PC-3 (cell line): ENCODE measurements around the gene ZFYVE27. TPM values are rescaled to one million over a fixed set of nuclear protein-coding genes. Genes with fewer than 3 reads are reported as not detected.

ENCODE experiments used
- ATAC-seq: fragments of 200-7000 bp; cut with Tn5 transposase; 2 replicates; pipeline ENCODE4 v1.9.1; 2020; ENCODE audit warnings: mild to moderate bottlenecking, moderate library complexity
- BruUV-seq: library from RNA; stranded (reverse); fragments of 400-500 nt; replicated peaks from 2 replicates; lab custom pipeline; 2021; lab: Mats Ljungman, UMichigan
- CTCF ChIA-PET: fragments of 300-600 bp; sonication (Branson Sonifier 250); formaldehyde crosslinking; loops from one replicate; lab custom pipeline; 2022; ENCODE audit warnings: antibody characterized with exemption; lab: Charles Lee
- POLR2A ChIA-PET: fragments of 300-600 bp; sonication (Branson Sonifier 250); formaldehyde crosslinking; loops from one replicate; lab custom pipeline; 2022; ENCODE audit warnings: antibody characterized with exemption; ENCODE audit not compliant: unreplicated experiment; lab: Charles Lee
- DNase-seq: peaks from one replicate; pipeline ENCODE4 v3.0.0-alpha.2; 2015
- H2AFZ ChIP-seq: fragments of 300-600 bp; sonication (generic); 2 replicates; pipeline ENCODE4 v1.6.0; 2016; ENCODE audit warnings: antibody characterized with exemption, low read length
- H3F3A ChIP-seq: fragments of 300-600 bp; sonication (generic); one replicate; pipeline ENCODE4 v1.6.0; 2017; ENCODE audit warnings: antibody characterized with exemption, low read length, control low read depth, mild to moderate bottlenecking; ENCODE audit not compliant: unreplicated experiment
- H3K27ac ChIP-seq: fragments of 300-600 bp; sonication (generic); 2 replicates; pipeline ENCODE4 v1.5.1; 2016; ENCODE audit warnings: mild to moderate bottlenecking, low read length
- H3K27me3 ChIP-seq: fragments of 300-600 bp; sonication (generic); 2 replicates; pipeline ENCODE4 v1.6.1; 2016; ENCODE audit warnings: low read length, mixed read lengths
- H3K36me3 ChIP-seq: fragments of 300-600 bp; sonication (generic); 2 replicates; pipeline ENCODE4 v1.6.1; 2016; ENCODE audit warnings: low read depth, mixed run types, low read length, mixed read lengths
- H3K4me1 ChIP-seq: fragments of 300-600 bp; sonication (generic); 2 replicates; pipeline ENCODE4 v1.5.1; 2016; ENCODE audit warnings: low read length; ENCODE audit not compliant: insufficient read depth
- H3K4me2 ChIP-seq: fragments of 300-600 bp; sonication (generic); 2 replicates; pipeline ENCODE4 v1.6.0; 2016; ENCODE audit warnings: low read length
- H3K4me3 ChIP-seq: fragments of 300-600 bp; sonication (generic); 2 replicates; pipeline ENCODE4 v1.5.1; 2016; ENCODE audit warnings: mild to moderate bottlenecking, low read length, mixed read lengths
- H3K79me2 ChIP-seq: fragments of 300-600 bp; sonication (generic); 2 replicates; pipeline ENCODE4 v1.6.1; 2017; ENCODE audit warnings: low read length, mixed read lengths
- H3K9ac ChIP-seq: fragments of 300-600 bp; sonication (generic); 2 replicates; pipeline ENCODE4 v1.6.0; 2016; ENCODE audit warnings: mild to moderate bottlenecking, low read length
- H3K9me2 ChIP-seq: fragments of 300-600 bp; sonication (generic); replicated peaks from 2 replicates; pipeline ENCODE4 v1.6.1; 2016; ENCODE audit warnings: mixed run types, low read length, mixed read lengths
- H3K9me3 ChIP-seq: fragments of 300-600 bp; sonication (generic); 2 replicates; pipeline ENCODE4 v1.6.1; 2016; ENCODE audit warnings: low read length, mixed read lengths
- H4K20me1 ChIP-seq: fragments of 300-600 bp; sonication (generic); 2 replicates; pipeline ENCODE4 v1.6.1; 2016; ENCODE audit warnings: low read length, mixed read lengths
- EZH2 ChIP-seq: fragments of 300-600 bp; sonication (generic); IDR thresholded peaks from one replicate; pipeline ENCODE4 v1.6.1; 2017; ENCODE audit warnings: antibody characterized with exemption, mild to moderate bottlenecking, low read length; ENCODE audit not compliant: unreplicated experiment
- EZH2phosphoT487 ChIP-seq: fragments of 300-600 bp; sonication (generic); IDR thresholded peaks from 2 replicates; pipeline ENCODE4 v1.6.1; 2018; ENCODE audit warnings: mild to moderate bottlenecking, antibody characterized with exemption, low read length, borderline replicate concordance
- intact Hi-C: fragments of 100-400 bp; cut with micrococcal nuclease; formaldehyde crosslinking; loops from 2 replicates; pipeline ENCODE4 v1.9.0; 2023
- total RNA-seq: library from RNA; depleted of rRNA; stranded (reverse); fragments of >200 nt; gene quantifications from 2 replicates; pipeline ENCODE4 v1.2.3, GENCODE V29; 2014
- TF ChIP-seq, protein P1 (sequence below): fragments of 300-600 bp; sonication (generic); conservative IDR thresholded peaks from 2 replicates; pipeline ENCODE4 v1.5.1; 2017; ENCODE audit warnings: antibody characterized with exemption, low read depth, mild to moderate bottlenecking, low read length

The ZFYVE27 gene
- total RNA-seq, 1 experiment from 2014 or later, result 13.1 TPM

DNA sequence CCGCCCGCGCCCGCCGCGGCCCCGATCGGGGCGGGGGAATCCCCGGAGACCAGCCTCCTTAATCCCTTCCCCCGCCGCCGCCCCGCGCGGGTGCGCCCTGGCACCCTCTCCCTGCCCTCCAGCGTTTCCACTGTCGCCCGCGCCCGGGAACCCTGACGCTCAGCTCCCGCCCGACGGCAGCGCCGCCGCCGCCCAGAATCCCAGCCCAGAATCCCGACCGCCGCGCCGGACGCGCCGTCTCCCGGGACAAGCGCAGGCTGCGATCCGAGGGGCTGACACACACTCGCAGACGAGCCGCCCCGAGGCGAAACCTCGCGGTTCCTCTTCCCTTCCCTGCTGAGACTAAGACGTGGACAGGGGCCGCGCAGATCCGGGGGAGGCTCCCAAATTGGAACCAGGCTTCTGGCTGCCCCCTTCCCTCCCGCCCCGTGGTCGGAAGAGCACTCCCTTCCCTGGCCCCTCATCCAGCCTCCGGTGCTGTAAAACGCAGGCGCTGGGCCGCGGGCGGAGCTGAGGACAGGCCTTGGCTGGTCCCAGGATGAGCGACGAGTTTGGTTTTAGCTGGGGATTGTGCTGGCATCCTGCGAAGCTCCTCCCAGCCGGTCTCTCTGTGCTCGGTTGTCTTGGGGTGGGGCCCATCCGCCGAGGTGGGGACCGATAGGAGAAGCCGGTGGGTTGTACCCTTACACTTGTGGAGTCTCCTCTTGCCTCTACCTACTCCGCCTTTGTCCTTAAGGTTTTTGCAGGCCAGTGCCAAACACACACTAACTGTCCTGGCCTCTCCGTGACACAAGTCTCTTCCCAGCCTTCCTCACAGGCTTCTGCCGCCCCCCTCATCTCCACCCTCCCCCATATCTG is 22.3 kb upstream of the ZFYVE27 start:
- Histone ChIP-seq H4K20me1 (no peaks in the 10 kb centered on the region), H3K36me3 (peaks cover 7% of the 10 kb centered on the region; the same call in 1 of the 2 replicates), H3K9me3 (no peaks in the 10 kb centered on the region), H3K27me3 (no peaks in the 10 kb centered on the region), H3K9me2 (no peaks in the 10 kb centered on the region), H2AFZ (peak overlapping the region; percentile 40; the same call in 1 of the 2 replicates), H3F3A (no peaks in the 10 kb centered on the region), H3K4me1 (peaks cover 52% of the 10 kb centered on the region), H3K4me3 (peak overlapping the region; percentile 83), H3K9ac (peak overlapping the region; percentile 79), H3K27ac (peak overlapping the region; percentile 57), H3K79me2 (peaks cover 46% of the 10 kb centered on the region), H3K4me2 (peak overlapping the region; percentile 86)
- ChIA-PET CTCF (interaction anchor here (0.5 to 1.9 kb wide), 2 partner anchors 27 to 38 kb away, joined by 4 to 9 read pairs; partner anchors contain the start of gene AVPI1), POLR2A (interaction anchor here (0.9 kb wide), 1 partner anchor 74 kb away, joined by 4 read pairs; the partner anchor contains the start of gene PI4K2A)
- intact Hi-C loops, result no loop called here
- peak; percentile 53 for DNase-seq
- peak; percentile 48 for ATAC-seq
- no TSS peak for BruUV-seq
- TF ChIP-seq EZH2phosphoT487 (no peak; the same call in none of the 2 replicates), EZH2 (no peak)
- TF ChIP-seq, protein P1, sequence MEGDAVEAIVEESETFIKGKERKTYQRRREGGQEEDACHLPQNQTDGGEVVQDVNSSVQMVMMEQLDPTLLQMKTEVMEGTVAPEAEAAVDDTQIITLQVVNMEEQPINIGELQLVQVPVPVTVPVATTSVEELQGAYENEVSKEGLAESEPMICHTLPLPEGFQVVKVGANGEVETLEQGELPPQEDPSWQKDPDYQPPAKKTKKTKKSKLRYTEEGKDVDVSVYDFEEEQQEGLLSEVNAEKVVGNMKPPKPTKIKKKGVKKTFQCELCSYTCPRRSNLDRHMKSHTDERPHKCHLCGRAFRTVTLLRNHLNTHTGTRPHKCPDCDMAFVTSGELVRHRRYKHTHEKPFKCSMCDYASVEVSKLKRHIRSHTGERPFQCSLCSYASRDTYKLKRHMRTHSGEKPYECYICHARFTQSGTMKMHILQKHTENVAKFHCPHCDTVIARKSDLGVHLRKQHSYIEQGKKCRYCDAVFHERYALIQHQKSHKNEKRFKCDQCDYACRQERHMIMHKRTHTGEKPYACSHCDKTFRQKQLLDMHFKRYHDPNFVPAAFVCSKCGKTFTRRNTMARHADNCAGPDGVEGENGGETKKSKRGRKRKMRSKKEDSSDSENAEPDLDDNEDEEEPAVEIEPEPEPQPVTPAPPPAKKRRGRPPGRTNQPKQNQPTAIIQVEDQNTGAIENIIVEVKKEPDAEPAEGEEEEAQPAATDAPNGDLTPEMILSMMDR, result no peak

DNA sequence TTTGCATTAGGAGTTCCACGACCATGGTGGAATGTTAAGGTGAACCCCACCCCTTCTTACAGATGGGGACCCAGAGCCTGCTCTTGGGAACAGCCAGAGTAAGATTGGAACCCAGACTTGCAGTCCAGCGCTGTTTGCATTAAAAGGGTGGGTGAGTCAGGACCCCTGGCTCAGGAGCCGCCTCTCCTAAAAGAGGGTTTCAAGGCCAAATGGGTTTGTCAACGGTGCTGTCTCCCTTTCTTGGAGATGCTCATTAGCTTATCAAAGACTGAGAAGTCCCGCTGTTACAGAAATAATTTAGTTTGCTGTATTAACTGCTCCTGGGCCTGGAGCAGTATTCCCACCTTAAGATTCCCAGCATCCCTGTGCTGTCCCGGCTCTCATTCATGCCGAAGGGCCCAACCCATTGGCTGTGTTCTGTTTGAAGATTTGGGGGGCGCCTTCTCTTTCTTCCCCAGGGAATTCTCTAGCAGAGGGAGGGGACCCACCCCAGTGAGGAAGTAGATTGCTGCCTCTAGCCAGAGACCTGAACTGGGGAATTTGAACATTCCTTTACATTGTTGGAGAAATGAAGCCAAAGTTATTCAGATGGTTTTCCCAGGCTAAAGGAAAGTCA is 21.6 kb upstream of the ZFYVE27 start:
- peaks cover 7% of the 10 kb centered on the region; the same call in 1 of the 2 replicates for H3K36me3 ChIP-seq
- H3F3A ChIP-seq, result no peaks in the 10 kb centered on the region
- ATAC-seq, result no peak
- peaks cover 54% of the 10 kb centered on the region for H3K4me1 ChIP-seq
- H4K20me1 ChIP-seq, result no peaks in the 10 kb centered on the region
- DNase-seq, result no peak
- 0 out of 2 replicates have a peak overlapping the region, but pooled peaks have one; percentile 57 for H3K27ac ChIP-seq
- H3K27me3 ChIP-seq, result no peaks in the 10 kb centered on the region
- TSS peak; percentile 43 for BruUV-seq
- H3K9me3 ChIP-seq, result no peaks in the 10 kb centered on the region
- ChIA-PET POLR2A (interaction anchor here (0.9 kb wide), 1 partner anchor 75 kb away, joined by 4 read pairs; the partner anchor contains the start of gene PI4K2A), CTCF (interaction anchor here (0.6 kb wide), 1 partner anchor 14 kb away, joined by 5 read pairs; no protein-coding TSS in a partner anchor)
- H3K79me2 ChIP-seq, result peaks cover 48% of the 10 kb centered on the region
- intact Hi-C loops, result no loop called here
- TF ChIP-seq, protein P1, result no peak
- TF ChIP-seq EZH2phosphoT487 (no peak), EZH2 (no peak)
- H3K4me3 ChIP-seq, result peak overlapping the region; percentile 83
- H2AFZ ChIP-seq, result no peak overlapping the region
- H3K9ac ChIP-seq, result peak overlapping the region; percentile 79
- H3K9me2 ChIP-seq, result no peaks in the 10 kb centered on the region
- H3K4me2 ChIP-seq, result peak overlapping the region; percentile 86
